RWPE2 (cell line): ENCODE results near the gene ETFB.

ENCODE experiments used
- ATAC-seq: fragments of 200-7000 bp; cut with Tn5 transposase; 3 replicates; pipeline ENCODE4 v1.9.1; 2021; ENCODE audit warnings: low read depth
- DNase-seq: peaks from one replicate; pipeline ENCODE4 v3.0.0-alpha.2; 2020; ENCODE audit warnings: low spot score
- H3K27ac ChIP-seq: fragments of 450-650 bp; 2 replicates; pipeline ENCODE4 v1.5.1; 2017; ENCODE audit warnings: mild to moderate bottlenecking; ENCODE audit not compliant: poor library complexity, severe bottlenecking
- H3K27me3 ChIP-seq: fragments of 250-450 bp; sonication (Bioruptor Pico); 2 replicates; pipeline ENCODE4 v1.5.1; 2021; ENCODE audit warnings: mild to moderate bottlenecking, moderate library complexity; ENCODE audit not compliant: insufficient read depth, poor library complexity, severe bottlenecking
- H3K36me3 ChIP-seq: fragments of 250-450 bp; sonication (Bioruptor Pico); 2 replicates; pipeline ENCODE4 v1.5.1; 2020; ENCODE audit warnings: low read depth, mild to moderate bottlenecking, moderate library complexity
- H3K4me1 ChIP-seq: fragments of 250-450 bp; sonication (Bioruptor Pico); 2 replicates; pipeline ENCODE4 v1.5.1; 2021; ENCODE audit warnings: mild to moderate bottlenecking, moderate library complexity; ENCODE audit not compliant: insufficient read depth, poor library complexity, severe bottlenecking
- H3K4me3 ChIP-seq: fragments of 250-450 bp; sonication (Bioruptor Pico); 2 replicates; pipeline ENCODE4 v1.5.1; 2021; ENCODE audit warnings: mild to moderate bottlenecking, moderate library complexity; ENCODE audit not compliant: severe bottlenecking
- H3K9me3 ChIP-seq: fragments of 250-450 bp; sonication (Bioruptor Pico); 2 replicates; pipeline ENCODE4 v1.5.1; 2021; ENCODE audit warnings: mild to moderate bottlenecking, moderate library complexity; ENCODE audit not compliant: severe bottlenecking
- CTCF ChIP-seq: fragments of 450-650 bp; IDR thresholded peaks from one replicate; pipeline ENCODE4 v1.5.1; 2017; ENCODE audit warnings: mild to moderate bottlenecking, moderate library complexity; ENCODE audit not compliant: poor library complexity, severe bottlenecking

Gene ETFB

GRCh38 chr19:51311351-51312257 lies 54.6 kb downstream of the ETFB start, which contains the start of gene IGLON5:
IGLON5 (plus strand) TSS chr19:51311644; CDS start chr19:51311848, 204 bp downstream.
- H3K4me3 ChIP-seq = no peak within 1 kb of the TSS
- no peak within 1 kb of the TSS for H3K27ac ChIP-seq
- TF ChIP-seq CTCF = no peak
- DNase-seq (no peak), ATAC-seq (no peak)
- H3K27me3 ChIP-seq = peaks cover 12% of the 10 kb centered on the region
- no peaks in the 10 kb centered on the region for H3K36me3 ChIP-seq
- H3K4me1 ChIP-seq = no peaks in the 10 kb centered on the region
- no peaks in the 10 kb centered on the region for H3K9me3 ChIP-seq

- Histone ChIP-seq H3K4me1 (no peaks in the 10 kb centered on the region), H3K36me3 (no peaks in the 10 kb centered on the region), H3K4me3 (no peak overlapping the region), H3K9me3 (no peaks in the 10 kb centered on the region), H3K27ac (no peak overlapping the region), H3K27me3 (no peaks in the 10 kb centered on the region)
- DNase-seq (no peak), ATAC-seq (no peak)
- no peak for TF ChIP-seq CTCF
Observed at GRCh38 chr19:51305479-51305878, 60.7 kb downstream of the ETFB start.

- DNase-seq (no peak), ATAC-seq (no peak)
- H3K4me3 ChIP-seq = no peak overlapping the region
- no peak for TF ChIP-seq CTCF
- H3K27ac ChIP-seq = no peak overlapping the region
- no peaks in the 10 kb centered on the region for H3K36me3 ChIP-seq
- no peaks in the 10 kb centered on the region for H3K4me1 ChIP-seq
- H3K9me3 ChIP-seq = no peaks in the 10 kb centered on the region
- peaks cover 7% of the 10 kb centered on the region for H3K27me3 ChIP-seq
Observed at GRCh38 chr19:51301266-51301665, 64.9 kb downstream of the ETFB start.

GRCh38 chr19:51297406-51297805 lies 68.8 kb downstream of the ETFB start:
- H3K4me1 ChIP-seq = no peaks in the 10 kb centered on the region
- no peaks in the 10 kb centered on the region for H3K36me3 ChIP-seq
- ATAC-seq = no peak
- TF ChIP-seq CTCF = no peak
- no peaks in the 10 kb centered on the region for H3K9me3 ChIP-seq
- no peak overlapping the region for H3K27ac ChIP-seq
- H3K27me3 ChIP-seq = peaks cover 13% of the 10 kb centered on the region
- no peak for DNase-seq
- H3K4me3 ChIP-seq = no peak overlapping the region
